Measurements from ENCODE around the gene DEGS1.

DEGS1 gene

DNA sequence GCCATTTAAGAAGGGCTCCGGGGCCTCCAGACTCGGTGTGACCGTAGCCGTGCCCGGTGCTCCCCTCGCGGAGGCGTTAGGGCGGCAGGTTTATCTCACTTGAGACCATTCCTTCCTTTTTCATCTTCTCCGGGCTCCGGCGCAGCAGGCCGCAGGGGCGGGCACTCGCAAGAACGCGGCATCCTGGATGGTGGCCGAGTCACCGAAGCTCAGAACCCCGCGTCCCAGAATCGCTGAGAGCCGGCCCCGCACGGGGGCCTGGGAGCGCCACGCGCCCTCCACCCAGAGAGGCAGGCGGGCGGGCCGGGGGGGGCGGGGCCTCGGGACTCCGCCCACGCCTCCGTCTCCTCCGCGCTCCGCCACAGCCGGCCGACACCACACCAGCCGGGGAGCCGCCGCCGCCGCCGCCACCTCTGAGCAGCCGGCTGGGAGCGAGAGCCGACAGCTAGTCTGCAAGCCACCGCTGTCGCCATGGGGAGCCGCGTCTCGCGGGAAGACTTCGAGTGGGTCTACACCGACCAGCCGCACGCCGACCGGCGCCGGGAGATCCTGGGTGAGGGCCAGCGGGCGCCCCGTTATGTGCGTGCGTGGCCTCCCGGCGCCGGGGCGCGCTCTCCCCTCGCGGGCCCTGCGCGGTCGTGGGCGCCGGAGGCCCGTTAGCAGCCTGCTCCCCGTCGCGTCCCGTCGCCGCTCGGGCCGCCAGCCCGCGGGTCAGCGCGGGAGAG, at the start of gene DEGS1:
Gene DEGS1, plus strand, starts transcription at position 375 of the 725 bp plus-strand sequence. Its CDS starts 97 bp downstream, at position 472.
- peak; percentile 62 to 67 for DNase-seq (ENCODE audit: low read depth in 2 of 2)

DNA sequence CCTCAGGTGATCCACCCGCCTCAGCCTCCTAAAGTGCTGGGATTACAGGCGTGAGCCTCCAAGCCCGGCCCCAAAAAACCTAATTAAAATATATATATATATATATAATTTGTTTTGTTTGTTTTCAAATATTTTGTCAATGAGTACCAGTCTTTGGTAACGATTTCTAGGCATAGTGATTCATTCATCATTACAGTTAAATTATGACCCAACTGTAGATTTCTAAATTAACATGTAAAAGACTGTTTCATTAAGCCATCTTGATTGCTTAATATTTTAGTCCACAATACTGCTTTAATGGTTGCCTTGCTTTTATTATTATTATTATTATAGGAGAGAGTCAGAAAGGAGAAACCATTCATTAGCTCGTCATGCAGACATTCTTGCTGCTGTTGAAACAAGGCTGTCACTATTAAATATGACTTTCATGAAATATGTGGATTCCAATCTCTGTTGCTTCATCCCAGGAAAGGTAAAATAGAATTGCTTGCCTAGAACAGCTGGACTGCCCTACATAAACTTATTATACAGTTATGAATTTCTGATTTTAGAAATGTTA, 49.2 kb upstream of the DEGS1 start:
- DNase-seq (ENCODE audit: low read depth in 2 of 2): no peak

DNA sequence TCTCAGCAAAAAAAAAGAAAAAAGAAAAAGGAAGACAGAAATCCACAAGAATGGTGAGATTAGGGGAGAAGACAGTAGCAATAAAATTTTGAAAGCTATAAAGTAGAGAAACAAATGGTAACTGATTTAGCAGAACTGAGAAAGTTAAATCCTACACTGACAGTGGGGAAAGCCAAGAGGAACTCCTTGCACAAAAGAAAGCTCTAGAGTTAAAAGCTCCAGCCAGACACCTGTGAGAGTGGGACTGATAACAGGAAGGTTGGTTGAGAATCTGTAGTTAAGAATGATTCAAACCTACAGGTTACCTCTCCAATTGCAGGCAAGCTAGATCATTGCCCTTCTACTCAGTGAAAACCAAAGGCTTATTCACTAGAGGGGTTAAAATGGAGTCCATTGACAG, 45.5 kb upstream of the DEGS1 start:
- no peak for DNase-seq (ENCODE audit: low read depth in 2 of 2)

DNA sequence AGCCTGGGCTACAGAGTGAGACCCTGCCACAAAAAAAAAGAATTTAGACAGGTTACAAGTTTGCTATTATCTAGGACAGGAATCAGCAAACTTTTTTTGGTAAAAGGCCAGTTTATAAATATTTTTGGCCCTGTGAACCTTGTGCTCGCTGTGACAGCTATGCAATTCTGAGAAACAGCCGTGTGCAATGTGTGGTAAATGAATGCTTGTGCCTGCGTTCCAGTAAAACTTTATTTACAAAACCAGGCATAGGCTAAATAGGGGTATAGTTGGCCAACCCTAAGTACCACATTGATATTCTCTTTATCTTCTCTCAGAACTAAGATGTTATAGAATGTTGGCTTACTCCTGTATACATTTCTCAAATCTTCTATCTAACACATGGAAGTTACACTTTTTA, 44.8 kb upstream of the DEGS1 start:
- no peak for DNase-seq (ENCODE audit: low read depth in 2 of 2)

DNA sequence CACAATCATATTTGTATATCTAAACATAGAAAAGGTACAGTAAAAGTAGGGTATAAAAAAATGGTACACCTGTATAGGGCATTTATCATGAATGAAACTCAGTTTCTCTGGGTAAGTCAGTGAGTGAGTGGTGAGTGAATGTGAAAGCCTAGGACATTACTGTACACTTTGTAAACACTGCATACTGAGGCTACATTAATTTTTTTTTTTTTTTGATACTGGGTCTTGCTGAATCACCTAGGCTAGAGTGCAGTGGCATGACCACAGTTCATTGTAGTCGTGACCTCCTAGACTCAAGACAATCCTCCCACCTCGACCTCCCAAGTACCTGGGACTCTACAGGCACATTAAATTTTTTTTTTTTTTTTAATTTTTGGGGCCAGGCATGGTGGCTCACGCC, 41.3 kb upstream of the DEGS1 start:
- no peak for DNase-seq (ENCODE audit: low read depth in 2 of 2)

DNA sequence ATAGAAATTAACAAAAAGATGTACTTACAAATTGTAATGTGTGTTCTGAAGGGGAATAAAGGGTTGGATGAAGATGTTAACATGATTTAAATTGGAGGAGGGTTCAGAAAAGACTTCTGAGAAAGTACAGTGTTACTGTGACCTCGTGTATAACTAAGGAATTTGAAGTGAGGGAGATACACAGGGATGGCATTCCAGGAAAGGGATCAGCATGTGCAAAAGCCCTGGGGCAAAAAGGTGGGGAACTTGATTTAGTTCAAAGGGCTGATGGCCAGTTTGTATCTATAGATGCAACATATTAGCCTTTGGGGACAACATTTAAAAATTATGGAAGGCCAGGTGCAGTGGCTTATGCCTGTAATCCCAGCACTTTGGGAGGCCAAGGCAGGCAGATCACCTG, 33.3 kb upstream of the DEGS1 start:
- DNase-seq (ENCODE audit: low read depth in 2 of 2): no peak

DNA sequence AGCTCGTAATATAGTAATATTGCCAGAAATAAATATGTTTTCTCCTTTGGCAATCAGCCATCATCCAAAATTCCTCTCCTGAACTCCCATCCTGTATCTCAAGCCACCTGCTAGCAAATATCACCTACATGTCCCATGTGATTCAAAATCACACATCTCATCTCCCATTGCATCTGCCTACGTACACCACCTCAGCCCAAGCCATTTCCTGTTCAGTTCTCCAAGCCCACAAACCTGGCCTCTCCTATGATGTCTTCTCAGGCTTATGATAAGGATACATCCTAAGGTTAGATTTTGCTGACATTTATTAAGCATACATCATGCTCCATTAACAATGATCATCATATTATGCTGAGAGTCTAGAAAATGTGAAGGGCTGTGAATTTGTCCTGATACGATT, 31.9 kb upstream of the DEGS1 start:
- DNase-seq (ENCODE audit: low read depth in 2 of 2): no peak

DNA sequence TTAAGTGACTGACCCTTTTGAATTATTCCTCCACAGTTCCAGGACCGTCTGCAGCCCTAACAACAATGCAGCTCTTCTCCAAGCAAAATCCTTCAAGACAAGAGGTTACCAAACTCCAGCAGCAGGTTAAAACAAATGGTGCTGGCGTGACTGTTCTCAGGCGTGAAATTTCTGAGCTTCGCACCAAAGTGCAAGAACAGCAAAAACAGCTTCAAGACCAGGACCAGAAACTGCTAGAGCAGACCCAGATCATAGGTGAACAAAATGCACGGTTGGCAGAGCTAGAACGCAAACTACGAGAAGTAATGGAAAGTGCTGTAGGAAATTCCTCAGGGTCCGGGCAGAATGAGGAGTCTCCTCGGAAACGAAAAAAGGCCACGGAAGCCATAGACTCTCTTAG, 25.7 kb upstream of the DEGS1 start:
- DNase-seq (ENCODE audit: low read depth in 2 of 2): no peak

DNA sequence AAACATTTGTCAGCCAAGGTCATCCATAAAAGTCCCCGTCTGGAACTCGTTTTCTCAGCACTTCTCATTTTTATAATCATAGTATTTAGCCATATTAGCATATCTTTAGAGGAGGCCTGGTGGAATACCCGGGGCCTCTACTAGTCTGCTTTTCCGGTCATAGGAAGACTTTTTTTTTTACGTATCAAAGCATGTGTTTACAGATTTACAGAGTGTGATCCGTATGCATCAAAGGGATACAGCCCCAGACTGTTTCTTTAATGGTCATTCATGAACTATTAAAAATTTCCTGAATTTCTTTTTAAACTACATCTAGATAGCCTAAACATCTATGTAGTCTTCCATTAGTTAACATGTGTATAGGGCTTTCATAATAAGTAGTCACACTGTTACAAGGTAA, 23.5 kb upstream of the DEGS1 start:
- no peak for DNase-seq (ENCODE audit: low read depth in 2 of 2)

DNA sequence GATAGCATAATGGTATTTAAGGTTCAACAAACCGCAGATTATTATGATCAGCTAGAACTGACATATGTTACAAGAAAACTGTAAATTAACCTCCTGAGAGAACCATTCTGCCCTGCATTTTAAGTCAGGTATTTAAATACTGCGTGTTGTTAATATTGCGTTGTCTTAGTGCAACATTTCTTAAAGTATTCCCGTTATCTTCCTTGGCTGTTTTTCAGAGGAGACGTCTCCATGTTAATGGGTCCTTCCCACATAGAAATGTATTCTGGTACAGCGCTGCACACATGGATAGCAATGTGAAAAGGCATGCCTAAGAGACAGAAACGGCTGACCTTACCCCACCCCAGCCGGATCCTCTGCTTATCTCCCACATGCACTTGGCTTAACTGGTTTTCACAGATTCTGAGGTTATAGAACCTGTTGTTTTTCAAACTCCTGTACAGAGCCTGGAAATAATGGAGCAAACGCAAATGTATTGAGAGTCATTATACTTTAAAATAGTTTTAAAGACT, 22.8 kb upstream of the DEGS1 start:
- DNase-seq (ENCODE audit: low read depth in 2 of 2): no peak

DNA sequence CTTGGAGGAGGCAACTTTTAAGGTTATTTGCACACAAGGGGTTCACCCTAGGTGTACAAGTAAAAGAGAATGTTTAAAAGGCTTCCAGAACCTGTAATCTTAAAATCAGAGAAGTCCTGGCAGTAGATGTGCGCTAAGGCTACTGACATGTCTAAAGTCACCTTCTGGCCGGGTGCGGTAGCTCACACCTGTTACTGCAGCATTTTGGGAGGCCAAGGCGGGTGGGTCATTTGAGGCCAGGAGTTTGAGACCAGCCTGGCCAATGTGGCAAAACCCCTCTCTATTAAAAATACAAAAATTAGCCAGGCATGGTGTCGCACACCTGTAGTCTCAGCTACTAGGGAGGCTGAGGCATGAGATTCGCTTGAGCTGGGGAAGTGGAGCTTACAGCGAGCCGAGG, 20.3 kb upstream of the DEGS1 start:
- DNase-seq (ENCODE audit: low read depth in 2 of 2): no peak

DNA sequence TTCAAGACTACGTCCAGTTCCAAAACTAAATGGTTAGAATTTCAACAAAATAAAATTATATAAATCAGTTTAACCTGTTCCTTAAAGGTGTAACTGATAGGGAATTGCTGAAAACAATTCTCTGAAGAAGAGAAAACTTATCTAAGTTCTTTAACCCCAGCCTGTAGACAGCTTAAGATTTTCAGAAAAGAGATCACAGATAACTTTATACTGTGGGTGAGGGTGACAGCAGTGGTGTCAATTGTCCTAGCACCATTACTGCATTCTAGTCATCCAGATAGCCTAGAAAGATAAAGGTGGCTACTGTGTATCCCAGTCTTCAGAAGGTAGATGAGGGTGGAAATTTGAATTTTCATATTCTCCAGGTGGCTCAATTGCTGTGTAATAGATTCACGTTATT, 19.7 kb upstream of the DEGS1 start:
- DNase-seq (ENCODE audit: low read depth in 2 of 2): no peak

DNA sequence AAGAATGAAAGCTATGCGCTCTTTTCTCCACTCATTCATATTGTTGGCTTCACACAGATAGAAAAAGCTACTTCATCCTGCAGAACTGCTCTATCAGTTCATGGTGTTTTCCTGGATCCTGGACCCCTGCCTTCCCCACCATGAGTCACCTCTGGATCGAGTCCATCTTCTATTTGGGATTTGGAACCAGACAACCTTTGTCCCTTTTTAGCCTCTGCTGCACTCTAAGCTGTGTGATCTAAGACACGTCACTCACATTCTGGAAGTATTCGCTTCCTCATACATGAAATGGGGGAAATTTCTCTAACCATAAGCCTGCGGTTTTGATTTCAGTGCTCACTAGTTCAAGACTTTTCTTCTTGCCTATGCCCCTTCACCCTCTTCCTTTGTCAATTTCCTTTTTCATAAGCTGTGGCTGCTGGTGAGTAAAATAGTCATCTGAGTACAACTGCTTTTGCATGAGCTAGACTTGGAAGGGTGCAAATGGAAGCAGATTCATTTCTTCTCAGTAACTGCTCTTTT, 14.1 kb upstream of the DEGS1 start:
- no peak for DNase-seq (ENCODE audit: low read depth in 2 of 2)

DNA sequence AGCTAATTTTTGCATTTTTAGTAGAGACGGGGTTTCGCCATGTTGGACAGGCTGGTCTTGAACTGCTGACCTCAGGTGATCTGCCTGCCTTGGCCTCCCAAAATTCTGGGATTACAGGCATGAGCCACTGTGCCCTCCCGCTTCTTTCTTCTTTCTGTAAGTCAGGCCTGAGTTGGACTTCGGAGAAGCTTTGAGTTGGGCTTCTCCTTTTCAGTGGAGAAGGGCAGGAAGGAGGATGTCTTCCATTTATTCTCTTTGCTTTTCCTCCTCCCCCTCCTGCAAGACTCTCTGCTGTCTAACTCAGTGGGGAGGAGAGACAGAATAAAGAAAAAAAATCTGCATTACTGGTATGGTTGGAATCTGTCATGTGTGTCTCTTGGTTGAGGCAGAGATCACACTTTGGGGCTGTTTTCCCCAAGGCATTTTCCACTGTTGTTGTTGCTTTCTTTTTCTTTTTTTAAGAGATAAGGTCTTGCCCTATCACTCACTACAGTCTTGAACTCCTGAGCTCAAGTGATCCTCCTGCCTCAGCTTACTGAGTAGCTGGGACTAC, 13.2 kb upstream of the DEGS1 start:
- no peak for DNase-seq (ENCODE audit: low read depth in 2 of 2)

DNA sequence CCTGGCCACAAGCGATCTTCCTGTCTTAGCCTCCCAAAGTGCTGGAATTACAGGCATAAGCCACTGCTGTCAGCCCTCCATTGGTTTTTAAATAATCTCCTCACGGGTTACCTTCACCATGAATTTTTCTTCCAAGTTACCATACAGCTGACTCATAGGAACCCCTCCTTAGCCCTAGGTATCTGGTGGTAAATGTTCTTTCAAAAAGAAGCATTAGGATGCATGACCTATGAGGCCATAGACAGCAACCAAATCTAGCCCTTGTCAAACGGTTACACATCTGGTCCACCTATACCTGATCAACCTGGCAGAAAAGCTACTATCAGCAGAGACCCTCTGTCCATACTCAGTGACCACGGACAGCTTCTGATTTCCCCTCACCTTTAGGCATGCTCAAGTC, 12.7 kb upstream of the DEGS1 start:
- no peak for DNase-seq (ENCODE audit: low read depth in 2 of 2)

DNA sequence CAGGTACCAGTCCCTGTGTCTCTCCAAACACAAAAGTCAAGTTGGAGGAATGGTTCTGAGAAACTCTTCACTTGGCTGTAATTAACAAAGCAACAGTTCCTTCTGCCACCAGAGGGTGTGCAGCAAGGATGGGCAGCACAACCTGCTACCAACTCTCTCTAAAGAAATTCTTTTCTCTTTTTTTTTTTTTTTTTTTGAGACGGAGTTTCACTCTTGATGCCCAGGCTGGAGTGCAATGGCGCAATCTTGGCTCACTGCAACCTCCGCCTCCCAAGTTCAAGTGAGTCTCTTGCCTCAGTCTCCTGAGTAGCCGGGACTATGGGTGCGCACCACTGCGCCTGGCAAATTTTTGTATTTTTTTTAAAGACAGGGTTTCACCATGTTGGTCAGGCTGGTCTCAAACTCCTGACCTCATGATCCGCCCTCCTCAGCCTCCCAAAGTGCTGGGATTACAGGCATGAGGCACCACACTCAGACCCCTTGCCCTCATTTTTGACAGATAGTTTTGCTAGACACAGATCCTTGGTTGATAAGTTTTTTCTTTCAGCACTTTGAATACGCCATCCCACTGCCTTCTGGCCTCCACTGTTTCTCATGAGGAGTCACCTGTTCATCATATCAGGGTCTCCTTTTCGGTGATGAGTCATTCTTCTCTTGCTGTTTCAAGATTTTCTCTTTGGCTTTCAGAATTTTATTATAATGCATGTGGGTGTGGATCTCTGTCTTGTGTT, 12.1 kb upstream of the DEGS1 start:
- DNase-seq (ENCODE audit: low read depth in 2 of 2): no peak

DNA sequence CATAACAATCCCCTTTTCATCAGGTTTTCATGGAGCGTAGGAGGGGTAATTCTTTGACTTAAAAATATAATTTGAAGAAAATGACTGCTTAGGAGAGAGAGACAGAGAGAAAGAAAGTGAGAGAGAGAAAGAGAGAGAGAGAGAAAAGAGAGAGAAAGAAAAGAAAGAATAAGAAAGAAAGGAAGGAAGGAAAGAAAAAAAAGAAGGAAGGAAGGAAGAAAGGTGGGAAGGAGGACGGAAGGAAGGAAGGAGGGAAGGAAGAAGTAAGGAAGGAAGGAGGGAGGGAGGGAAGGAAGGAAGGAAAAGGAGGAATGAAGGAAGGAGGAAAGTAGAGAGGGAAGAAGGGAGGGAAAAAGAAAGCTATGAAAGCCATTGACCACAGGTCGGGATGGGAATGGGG, 10.8 kb upstream of the DEGS1 start:
- no peak for DNase-seq (ENCODE audit: low read depth in 2 of 2)

DNA sequence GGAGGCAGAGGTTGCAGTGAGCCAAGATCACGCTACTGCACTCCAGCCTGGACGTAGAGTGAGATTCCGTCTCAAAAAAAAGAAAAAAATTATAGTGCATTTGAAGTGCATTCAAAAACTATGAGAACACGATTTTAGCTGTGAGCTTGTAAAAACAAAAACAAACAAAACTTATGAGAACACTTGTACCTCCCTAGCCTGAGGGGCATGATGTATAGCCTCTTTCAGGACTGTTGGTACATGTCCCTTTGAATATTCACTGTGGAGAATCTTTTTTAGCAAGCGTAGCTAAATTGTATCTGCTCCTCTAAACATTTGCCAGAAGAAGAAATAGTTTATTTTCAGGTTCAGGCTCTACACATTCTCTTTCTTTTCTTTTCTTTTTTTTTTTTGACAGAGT, 9.5 kb upstream of the DEGS1 start:
- DNase-seq (ENCODE audit: low read depth in 2 of 2): no peak

DNA sequence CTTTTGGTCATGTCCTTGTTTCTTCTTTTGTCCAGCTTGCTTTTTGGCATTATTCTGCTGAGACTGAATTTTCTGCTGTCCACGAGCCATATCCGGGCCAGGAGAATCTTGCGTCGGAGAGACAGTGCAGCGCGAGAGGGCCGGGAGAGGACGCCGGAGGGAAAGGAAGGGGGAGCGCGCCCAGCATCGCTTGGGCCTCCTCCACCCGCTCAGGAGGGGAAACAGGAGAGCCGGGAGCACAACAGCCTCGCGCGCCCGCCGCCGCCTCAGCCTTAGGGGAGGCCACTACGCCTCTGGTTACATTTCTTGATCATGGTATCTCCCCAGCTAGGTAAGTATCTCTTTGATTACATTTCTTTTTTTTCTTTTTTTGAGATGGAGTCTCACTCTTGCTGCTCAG, 7.4 kb upstream of the DEGS1 start:
- no peak for DNase-seq (ENCODE audit: low read depth in 2 of 2)

DNA sequence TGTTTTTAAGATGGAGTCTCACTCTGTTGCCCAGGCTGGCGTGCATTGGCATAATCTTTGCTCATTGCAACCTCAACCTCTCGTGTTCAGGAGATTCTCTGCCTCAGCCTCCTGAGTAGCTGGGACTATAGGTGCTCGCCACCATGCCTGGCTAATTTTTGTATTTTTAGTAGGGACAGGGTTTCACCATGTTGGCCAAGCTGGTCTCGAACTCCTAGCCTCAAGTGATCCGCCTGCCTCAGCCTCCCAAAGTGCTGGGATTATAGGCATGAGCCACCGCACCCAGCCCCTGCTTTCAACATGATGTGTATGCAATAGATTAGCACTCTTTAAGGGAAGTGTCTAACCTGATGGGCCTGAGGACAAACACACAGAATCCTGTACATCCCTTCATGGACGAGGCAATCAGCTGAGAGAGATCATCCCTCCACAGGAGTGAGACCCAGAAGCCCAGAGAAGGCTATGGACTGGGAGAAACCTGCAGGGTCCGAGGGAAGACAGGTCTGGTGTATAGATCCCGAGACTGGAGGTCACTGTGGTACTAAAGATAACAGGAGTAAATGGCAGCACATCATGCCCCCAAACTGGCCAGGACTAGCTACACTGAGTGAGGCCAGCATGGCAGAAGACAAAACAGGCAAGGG, 5.6 kb upstream of the DEGS1 start:
- no peak for DNase-seq (ENCODE audit: low read depth in 2 of 2)

DNA sequence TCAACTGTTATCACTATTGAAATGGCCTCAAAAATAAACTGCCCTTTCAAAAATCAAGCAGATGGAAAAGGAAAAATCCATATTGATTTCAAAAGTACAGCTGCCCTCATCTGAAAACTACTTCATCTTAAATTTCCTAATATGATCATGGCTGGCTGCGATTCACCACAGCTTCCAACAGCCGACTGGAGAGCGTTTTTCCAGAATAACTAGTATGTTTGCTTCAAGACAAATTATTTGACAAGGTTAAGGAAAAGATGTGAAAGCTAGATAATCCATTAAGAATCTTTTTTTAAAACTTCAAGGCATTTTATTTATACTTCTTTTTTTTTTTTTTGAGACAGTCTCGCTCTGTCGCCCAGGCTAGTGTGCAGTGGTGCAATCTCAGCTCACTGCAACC, 4.1 kb upstream of the DEGS1 start:
- DNase-seq (ENCODE audit: low read depth in 2 of 2): no peak

All from stimulated activated CD4-positive, alpha-beta T cell treated with anti-CD3 and anti-CD28 coated beads, Interleukin-12 subunit alpha, Interleukin-12 subunit beta, amount 100 ng/mL, for 24 hours (primary cell).